Subcutaneous adipose tissue (tissue), 4 donors: ENCODE results near the gene FHAD1. TPM values are rescaled to one million over a fixed set of nuclear protein-coding genes. Genes with fewer than 3 reads are reported as not detected.

Experiments
- total RNA-seq, 4 donors: library from RNA; depleted of rRNA; stranded (reverse); fragments of >200 nt; gene quantifications; one replicate each; pipeline ENCODE4 v1.1.0, GENCODE V29; 2016
- TF ChIP-seq, protein P1 (sequence below): fragments of 450-650 bp; IDR thresholded peaks from one replicate; pipeline ENCODE4 v1.5.1; 2016; ENCODE audit warnings: low read depth, mild to moderate bottlenecking, control low read depth, antibody characterized with exemption, moderate library complexity

Gene FHAD1
- total RNA-seq, 4 donors from 2014 or later: 1.1 to 1.7 TPM; not detected in 2

DNA sequence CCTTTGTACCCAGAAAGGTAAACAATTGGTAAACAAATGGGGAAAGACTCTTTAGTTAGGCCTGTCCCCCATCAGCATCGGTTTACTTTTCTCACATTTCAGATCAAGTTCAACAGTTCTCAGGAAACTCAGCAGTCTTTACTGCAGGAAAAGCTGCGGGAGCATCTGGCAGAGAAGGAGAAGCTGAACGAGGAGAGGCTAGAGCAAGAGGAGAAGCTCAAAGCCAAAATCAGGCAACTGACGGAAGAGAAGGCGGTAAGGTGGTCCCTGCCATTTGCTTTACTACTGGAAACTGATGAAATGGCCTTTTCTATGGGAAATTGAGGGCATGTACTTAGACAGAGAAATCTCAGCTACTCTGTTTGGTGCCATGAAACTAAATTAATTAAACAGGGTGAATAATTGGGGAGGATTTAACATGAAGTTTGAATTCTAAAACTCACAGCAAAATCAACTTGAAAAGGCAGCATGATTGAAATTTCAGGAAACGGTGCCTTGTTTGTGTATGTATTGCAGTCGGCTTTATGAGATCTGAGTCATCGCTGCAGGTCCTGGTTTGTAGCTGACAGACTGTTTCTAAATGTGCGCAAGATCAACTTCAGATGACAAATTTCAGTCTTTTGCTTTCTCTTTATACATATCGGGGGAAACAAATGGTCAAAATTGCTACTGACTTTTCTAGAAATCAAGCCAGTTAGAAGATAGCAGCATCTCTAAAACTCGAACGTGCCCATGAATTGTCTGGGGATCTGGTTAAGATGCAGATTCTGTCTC is 94.8 kb downstream of the FHAD1 start:
- TF ChIP-seq, protein P1, sequence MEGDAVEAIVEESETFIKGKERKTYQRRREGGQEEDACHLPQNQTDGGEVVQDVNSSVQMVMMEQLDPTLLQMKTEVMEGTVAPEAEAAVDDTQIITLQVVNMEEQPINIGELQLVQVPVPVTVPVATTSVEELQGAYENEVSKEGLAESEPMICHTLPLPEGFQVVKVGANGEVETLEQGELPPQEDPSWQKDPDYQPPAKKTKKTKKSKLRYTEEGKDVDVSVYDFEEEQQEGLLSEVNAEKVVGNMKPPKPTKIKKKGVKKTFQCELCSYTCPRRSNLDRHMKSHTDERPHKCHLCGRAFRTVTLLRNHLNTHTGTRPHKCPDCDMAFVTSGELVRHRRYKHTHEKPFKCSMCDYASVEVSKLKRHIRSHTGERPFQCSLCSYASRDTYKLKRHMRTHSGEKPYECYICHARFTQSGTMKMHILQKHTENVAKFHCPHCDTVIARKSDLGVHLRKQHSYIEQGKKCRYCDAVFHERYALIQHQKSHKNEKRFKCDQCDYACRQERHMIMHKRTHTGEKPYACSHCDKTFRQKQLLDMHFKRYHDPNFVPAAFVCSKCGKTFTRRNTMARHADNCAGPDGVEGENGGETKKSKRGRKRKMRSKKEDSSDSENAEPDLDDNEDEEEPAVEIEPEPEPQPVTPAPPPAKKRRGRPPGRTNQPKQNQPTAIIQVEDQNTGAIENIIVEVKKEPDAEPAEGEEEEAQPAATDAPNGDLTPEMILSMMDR: no peak

DNA sequence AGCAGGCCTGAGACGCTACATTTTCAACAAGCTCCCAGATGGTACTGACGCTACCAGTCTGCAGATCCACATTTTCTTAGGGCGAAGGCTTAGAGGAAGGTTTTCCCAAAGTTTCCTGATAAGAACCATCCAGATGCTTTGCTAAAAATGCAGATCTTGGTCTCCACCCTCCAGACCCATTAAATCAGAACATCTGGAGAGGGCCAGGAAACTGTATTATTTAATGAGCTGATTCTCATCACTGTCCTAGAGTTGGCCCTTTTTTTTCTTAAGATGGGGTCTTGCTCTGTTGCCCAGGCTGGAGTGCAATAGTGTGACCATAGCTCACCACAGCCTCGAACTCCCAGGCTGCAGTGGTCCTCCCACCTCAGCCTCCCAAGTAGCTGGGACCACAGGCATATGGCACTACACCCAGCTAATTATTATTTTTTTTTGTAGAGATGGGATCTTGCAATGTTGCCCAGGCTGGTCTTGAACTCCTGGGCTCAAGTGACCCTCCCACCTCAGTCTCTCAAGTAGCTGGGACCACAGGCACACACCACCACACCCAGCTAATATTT is 95.5 kb downstream of the FHAD1 start:
- TF ChIP-seq, protein P1: no peak

DNA sequence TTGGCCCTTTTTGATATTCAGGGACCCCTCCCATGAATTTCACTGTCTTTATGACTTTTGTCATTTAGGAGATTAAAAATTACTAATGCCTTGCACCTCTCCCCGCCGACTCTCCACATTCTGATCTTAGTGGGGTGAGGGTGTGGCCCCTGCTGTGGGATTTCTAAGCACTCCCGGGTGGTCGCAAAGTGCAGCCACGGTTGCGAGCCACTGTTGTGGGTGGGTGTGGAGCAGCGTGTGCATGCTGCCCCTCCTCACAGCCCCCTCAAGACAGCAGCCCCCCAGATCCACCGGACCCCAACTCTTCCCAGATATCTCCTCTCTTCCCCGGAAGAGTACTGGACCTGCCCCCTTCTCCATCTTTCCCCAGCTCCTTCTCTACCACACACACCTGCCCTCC is 96.1 kb downstream of the FHAD1 start:
- TF ChIP-seq, protein P1: no peak

DNA sequence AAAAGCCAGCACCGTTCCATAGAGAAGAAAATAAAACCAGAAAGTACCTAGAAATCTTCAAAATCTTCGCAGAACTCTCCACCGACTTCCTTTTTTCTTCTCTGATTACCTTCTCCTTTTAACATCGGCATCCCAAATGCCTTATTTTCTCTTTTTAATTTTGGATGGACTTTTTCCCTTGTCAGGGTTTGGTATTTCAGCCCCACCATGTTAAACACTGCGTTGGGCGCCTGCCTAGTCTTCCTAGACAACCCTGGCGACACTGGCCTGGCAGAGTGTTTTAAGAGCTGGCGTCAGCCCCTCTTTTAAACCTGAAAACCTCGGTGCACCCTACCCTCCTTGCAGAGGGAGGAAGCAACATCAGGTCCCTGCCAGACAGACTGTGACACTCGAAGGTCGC is 96.7 kb downstream of the FHAD1 start:
- TF ChIP-seq, protein P1: no peak

DNA sequence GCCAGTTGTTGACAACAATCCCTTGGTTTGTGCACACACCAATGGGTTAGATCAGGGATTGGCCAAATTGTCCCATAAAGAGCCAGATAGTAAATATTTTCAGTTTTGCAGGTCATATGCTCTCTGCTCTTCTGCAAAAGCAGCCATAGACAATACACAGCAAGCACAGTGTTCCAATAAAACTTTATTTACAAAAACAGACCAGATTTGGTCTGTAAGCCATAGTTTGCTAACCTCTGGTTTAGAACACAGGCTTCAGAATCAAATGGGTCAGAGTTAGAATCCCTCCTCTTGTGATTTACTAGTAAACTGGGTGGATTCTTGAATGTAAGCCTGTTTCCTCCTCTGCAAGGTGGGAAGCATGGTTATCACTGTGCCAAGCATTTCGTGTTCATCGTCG is 97.4 kb downstream of the FHAD1 start:
- TF ChIP-seq, protein P1: no peak

DNA sequence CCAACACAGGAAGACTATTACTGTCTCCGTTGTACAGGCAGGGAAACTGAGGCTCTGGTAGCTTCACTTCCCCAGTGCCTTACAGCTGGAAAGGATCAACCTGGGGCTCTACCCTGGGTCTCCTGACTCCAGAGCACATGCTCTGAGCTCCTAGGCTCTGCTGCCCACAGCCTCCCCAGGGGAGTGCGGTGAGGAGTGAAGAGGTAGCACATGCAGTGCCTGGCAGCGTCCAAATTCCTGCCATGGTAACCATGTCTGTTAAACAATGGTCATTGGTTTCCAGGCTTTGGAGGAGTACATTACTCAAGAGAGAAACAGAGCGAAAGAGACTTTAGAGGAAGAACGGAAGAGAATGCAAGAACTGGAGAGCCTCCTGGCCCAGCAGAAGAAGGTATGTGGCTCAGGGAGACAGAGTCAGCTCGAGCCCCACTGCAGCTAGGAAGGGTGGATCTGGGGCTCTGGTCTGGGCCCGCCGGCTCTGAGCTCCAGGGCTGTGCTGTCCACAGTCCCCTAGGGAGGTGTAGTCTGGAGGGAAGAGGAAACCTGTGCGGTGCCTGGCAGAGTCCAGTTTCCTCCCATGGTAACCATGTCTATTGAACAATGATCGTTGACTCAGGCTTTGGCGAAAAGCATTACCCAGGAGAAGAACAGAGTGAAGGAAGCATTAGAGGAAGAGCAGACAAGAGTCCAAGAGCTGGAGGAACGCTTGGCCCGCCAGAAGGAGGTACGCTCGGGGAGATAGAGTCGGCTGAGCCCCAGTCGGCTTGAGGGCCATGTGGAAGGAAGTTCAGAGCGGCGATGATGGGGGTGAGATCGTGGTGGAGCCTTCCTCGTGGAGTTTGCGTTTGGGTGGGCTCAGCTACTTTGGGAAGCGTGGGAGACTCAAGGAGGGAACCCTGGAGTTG is 98.0 kb downstream of the FHAD1 start:
- TF ChIP-seq, protein P1: no peak
